Activated T-helper 17 cell treated with anti-CD3 and anti-CD28 coated beads, Interleukin-2, amount 50 U/mL, for 72 hours (primary cell): Measurements from ENCODE around the gene NOXA1. TPM values are rescaled to one million over a fixed set of nuclear protein-coding genes. Genes with fewer than 3 reads are reported as not detected.
A peak's percentile ranks its signal among the peaks of the same experiment; 100 is the strongest.
"Not testable (repeated sequence)": the region's sequence is repeated elsewhere in the genome, so short reads cannot be mapped to it uniquely, and the experiment has no call there.

ENCODE experiments used
- ATAC-seq: fragments of 150-1000 bp; cut with Tn5 transposase; replicated peaks from 2 replicates; pipeline ENCODE4 v1.10.0; 2021; ENCODE audit warnings: mild to moderate bottlenecking, moderate library complexity
- H3K27ac Mint-ChIP-seq: one replicate; pipeline ENCODE4 v1.8.0; 2022; ENCODE audit warnings: mixed read lengths
- H3K27me3 Mint-ChIP-seq: one replicate; pipeline ENCODE4 v1.8.0; 2022; ENCODE audit warnings: mixed read lengths
- H3K36me3 Mint-ChIP-seq: one replicate; pipeline ENCODE4 v1.8.0; 2022; ENCODE audit warnings: low read depth, mild to moderate bottlenecking, mixed read lengths
- H3K4me1 Mint-ChIP-seq: one replicate; pipeline ENCODE4 v1.8.0; 2022; ENCODE audit warnings: mixed read lengths
- H3K4me3 Mint-ChIP-seq: one replicate; pipeline ENCODE4 v1.8.0; 2022; ENCODE audit warnings: mild to moderate bottlenecking, mixed read lengths
- H3K9me3 Mint-ChIP-seq: one replicate; pipeline ENCODE4 v1.8.0; 2022; ENCODE audit warnings: mixed read lengths
- total RNA-seq, 2 donors: library from RNA; stranded (reverse); gene quantifications; one replicate each; pipeline ENCODE4 v1.2.3, GENCODE V29; 2022

The NOXA1 gene
- total RNA-seq, 2 donors from 2014 or later = 0.39 to 0.58 TPM

DNA sequence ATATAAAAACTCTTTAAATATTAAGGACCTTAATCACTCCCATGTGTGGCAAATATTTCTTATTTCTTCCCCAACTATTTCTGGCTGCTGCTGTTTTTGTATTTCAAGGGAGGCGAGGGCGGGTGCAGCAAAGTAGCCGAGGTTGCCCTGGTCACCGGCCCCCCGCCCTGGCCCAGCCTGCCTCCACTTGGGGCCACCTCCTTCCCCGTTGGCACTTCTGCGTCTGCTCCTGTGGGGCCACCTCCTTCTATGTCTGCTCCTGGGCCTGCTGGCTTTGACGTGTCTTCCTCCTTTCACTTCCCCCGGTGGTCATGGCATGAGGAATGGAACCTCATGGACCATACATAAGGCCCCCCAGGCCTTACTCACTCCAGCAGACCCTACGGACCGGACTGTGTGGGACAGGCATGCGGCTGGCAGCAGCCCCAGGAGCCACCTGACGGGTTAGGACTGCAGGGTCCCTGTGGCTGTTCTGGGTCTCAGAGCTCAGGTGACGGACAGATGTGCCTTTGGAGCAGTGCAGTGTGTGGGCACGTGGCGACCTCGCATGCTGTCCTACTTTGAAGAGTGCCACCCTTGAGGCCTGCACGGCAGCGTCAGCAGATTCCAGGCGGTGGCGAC, 23.8 kb downstream of the NOXA1 start:
- Mint-ChIP-seq H3K4me1 (peaks cover 11% of the 10 kb centered on the region), H3K9me3 (no peaks in the 10 kb centered on the region), H3K36me3 (no peaks in the 10 kb centered on the region), H3K27me3 (peaks cover 5% of the 10 kb centered on the region), H3K27ac (no peak overlapping the region), H3K4me3 (no peak overlapping the region)
- no peak for ATAC-seq

DNA sequence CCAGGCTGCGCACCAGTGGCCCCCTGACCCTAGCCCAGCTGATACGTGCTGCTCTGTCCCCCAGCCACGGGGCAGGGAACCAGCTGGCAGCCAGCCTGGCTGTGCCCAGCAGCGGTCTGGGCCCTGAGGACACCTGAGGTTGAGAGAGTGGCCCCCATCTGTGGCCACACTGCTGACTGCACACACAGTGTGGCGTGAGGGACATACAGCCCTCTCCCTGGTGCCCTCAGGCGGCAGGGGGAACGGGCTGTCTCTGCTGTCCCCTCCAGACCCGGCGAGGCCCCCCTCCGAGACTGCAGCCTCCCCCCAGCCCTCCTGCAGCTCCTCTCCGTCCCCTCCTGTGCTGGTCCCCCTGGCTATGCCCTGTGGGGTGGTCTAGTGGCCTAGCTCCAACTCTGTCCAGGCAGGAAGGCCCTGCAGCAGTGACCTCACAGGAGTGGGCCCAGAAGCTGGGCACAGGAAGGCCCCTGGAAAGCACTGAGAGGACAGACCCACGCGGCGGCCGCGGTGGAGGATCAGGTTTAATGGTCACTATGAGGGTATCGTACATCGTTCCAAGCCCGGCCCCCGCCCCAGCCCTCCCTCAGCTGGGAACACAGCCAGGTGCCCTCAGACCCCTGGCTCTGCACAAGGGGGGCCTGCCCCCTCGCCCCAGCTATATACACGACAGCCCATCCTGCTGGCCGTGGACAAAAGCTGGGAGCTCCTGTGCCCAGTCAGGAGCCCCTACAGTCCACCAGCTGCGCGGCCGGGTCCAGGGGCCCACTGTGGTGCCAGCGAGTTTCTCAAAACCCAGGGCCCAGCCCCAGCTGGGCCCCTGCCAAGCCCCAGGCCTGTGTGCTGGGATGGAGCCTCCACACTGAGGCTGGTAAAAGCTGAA, 24.8 kb downstream of the NOXA1 start:
- H3K4me3 Mint-ChIP-seq = no peak overlapping the region
- peaks cover 9% of the 10 kb centered on the region for H3K4me1 Mint-ChIP-seq
- H3K36me3 Mint-ChIP-seq = no peaks in the 10 kb centered on the region
- H3K27me3 Mint-ChIP-seq = peaks cover 4% of the 10 kb centered on the region
- no peak overlapping the region for H3K27ac Mint-ChIP-seq
- H3K9me3 Mint-ChIP-seq = no peaks in the 10 kb centered on the region
- ATAC-seq = no peak

DNA sequence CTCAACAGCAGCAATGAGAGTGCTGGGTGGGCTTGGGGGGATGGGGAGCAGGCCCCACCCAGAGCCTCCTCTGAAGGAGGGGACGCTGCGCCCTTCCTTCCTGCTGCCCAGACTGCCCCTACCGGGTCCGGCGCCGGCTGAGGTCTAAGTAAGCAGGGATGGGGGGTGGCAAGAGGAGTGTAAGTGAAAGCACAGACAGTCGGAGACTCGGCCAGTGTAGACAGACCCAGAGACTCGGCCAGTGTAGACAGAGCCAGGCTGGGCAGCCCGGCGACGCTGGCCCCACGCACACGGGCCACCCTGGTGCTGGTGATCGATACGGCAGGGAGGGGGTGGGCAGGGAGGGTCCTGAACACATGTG, 25.4 kb downstream of the NOXA1 start:
- H3K4me3 Mint-ChIP-seq = no peak overlapping the region
- no peaks in the 10 kb centered on the region for H3K36me3 Mint-ChIP-seq
- no peaks in the 10 kb centered on the region for H3K9me3 Mint-ChIP-seq
- ATAC-seq = no peak
- H3K27ac Mint-ChIP-seq = no peak overlapping the region
- H3K4me1 Mint-ChIP-seq = peaks cover 9% of the 10 kb centered on the region
- peaks cover 2% of the 10 kb centered on the region for H3K27me3 Mint-ChIP-seq

DNA sequence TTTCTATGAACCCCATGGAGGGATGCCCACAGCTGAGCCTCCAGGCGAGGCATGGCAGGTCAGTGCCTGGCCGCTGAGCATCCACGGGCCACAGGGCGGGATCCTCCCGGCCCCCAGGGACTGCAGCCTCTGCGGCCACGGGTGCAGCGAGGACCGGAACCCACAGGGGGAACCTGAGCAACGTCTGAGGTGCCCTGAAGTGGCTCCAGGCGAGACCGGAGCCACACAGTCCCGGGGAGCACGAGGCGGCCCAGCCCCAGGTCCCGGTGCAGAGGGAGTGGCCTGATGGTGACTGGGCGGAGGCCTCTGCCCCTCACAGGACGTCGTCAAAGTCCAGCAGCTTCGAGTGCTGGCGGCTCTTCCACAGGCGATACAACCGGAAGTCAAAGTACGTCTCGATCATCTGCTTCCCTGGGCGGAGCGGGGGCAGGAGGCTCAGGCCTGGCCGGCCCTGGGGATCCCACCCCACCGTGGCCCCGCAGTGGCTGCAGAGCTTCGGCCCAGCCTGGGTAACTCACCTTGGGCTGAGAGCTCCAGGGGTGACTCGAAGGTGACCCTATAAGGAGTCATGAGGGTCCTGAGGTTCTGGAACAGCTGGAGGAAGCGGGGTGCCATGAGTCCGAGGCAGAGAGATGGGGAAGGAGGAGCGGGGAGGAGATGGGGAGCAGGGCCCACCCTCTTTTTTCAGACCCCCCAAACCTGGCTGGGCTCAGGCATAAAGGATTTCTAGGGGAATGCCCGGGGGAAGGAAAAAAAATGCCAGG, 26.1 kb downstream of the NOXA1 start:
- Mint-ChIP-seq H3K4me1 (peaks cover 9% of the 10 kb centered on the region), H3K36me3 (no peaks in the 10 kb centered on the region), H3K9me3 (no peaks in the 10 kb centered on the region), H3K27me3 (no peaks in the 10 kb centered on the region), H3K4me3 (no peak overlapping the region), H3K27ac (no peak overlapping the region)
- no peak for ATAC-seq

DNA sequence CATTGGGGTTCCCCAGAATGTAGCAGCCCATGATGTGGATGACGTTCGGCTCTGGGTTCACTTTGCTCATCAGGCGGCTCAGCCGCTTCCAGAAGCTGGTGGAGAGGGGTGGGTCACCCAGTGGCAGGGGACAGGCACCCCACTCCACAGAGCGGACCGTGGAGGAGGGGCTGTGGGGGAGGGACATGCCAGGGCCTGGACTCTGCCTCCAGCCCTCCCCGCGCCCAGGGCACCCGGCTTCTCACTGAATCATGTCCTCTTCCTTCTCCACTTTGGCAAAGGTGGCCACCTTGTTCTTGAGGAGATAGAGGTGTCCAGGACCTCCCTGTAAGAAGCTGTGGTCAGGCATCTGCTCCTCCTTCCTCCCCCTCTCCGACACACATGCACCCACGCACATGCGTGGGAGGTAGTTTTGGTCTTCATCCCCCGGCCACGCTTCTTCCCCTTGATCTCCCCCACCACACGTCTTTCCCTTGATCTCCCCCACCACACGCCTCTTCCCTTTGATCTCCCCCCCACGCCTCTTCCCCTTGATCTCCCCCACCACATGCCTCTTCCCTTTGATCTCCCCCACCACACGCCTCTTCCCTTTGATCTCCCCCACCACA, 26.8 kb downstream of the NOXA1 start:
- Mint-ChIP-seq H3K36me3 (no peaks in the 10 kb centered on the region), H3K9me3 (no peaks in the 10 kb centered on the region), H3K4me1 (peaks cover 9% of the 10 kb centered on the region), H3K27ac (no peak overlapping the region), H3K27me3 (no peaks in the 10 kb centered on the region), H3K4me3 (no peak overlapping the region)
- no peak for ATAC-seq

DNA sequence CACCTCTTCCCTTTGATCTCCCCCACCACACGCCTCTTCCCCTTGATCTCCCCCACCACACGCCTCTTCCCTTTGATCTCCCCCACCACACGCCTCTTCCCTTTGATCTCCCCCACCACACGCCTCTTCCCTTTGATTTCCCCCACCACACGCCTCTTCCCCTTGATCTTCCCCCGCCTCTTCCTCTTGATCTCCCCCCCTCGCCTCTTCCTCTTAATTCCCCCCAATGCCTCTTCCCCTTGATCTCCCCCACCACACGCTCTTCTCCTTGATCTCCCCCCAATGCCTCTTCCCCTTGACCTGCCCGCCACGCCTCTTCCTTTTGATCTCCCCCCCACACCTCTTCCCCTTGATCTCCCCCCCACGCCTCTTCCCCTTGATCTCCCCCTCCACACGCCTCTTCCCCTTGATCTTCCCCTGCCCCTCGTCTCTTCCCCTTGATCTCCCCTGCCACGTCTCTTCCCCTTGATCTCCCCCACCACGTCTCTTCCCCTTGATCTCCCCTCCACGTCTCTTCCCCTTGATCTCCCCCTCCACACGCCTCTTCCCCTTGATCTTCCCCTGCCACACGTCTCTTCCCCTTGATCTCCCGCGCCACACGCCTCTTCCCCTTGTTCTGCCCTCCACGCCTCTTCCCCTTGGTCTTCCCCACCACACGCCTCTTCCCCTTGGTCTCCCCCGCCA, 27.5 kb downstream of the NOXA1 start:
- H3K9me3 Mint-ChIP-seq, H3K27me3 Mint-ChIP-seq, ATAC-seq, H3K36me3 Mint-ChIP-seq, H3K4me1 Mint-ChIP-seq: not testable (repeated sequence)
- H3K4me3 Mint-ChIP-seq = peak overlapping the region; percentile 10
- H3K27ac Mint-ChIP-seq = peak overlapping the region; percentile 43

DNA sequence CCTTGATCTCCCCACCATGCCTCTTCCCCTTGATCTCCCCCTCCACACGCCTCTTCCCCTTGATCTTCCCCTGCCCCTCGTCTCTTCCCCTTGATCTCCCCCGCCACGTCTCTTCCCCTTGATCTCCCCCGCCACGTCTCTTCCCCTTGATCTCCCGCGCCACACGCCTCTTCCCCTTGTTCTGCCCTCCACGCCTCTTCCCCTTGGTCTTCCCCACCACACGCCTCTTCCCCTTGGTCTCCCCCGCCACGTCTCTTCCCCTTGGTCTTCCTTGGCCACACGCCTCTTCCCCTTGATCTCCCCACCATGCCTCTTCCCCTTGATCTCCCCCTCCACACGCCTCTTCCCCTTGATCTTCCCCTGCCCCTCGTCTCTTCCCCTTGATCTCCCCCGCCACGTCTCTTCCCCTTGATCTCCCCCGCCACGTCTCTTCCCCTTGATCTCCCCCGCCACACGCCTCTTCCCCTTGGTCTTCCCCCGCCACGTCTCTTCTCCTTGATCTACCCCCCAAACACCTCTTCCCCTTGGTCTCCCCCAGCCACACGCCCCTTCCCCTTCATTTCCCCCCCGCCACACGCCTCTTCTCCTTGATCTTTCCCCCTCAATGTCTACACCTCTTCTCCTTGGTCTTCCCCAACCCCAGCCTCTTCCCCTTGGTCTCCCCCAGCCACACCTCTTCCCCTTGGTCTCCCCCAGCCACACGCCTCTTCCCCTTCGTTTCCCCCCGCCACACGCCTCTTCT, 28.2 kb downstream of the NOXA1 start:
- Mint-ChIP-seq H3K27ac (peak overlapping the region; percentile 43), H3K4me3 (peak overlapping the region; percentile 39)
- H3K27me3 Mint-ChIP-seq, ATAC-seq, H3K9me3 Mint-ChIP-seq, H3K4me1 Mint-ChIP-seq, H3K36me3 Mint-ChIP-seq: not testable (repeated sequence)

DNA sequence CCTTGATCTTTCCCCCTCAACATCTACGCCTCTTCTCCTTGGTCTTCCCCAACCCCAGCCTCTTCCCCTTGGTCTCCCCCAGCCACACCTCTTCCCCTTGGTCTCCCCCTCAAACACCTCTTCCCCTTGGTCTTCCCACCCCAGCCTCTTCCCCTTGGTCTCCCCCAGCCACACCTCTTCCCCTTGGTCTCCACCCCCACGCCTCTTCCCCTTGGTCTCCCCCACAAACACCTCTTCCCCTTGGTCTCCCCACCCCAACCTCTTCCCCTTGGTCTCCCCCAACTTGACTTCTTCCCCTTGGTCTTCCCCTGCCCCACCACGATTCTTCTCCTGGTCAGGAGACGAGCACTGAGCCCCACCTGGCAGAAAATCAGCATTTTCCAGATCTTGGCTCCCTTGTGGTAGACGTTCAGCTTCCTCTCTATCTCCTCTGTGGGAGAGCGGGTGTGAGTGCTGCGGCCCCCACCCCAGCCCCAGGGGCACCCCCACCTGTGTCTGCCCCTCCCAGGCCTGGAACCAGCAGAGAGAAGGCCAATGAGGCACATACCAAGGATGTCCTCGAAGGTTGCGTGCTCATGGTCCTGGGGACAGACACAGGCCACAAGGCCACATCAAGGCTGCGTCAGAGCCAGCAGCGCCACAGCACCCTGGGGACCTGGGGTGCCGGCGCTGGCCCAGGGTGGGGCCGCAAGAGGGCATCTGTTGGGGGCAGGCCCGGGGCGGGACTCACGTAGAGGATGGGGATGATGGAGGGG, 29.0 kb downstream of the NOXA1 start:
- no peak overlapping the region for H3K27ac Mint-ChIP-seq
- no peaks in the 10 kb centered on the region for H3K27me3 Mint-ChIP-seq

DNA sequence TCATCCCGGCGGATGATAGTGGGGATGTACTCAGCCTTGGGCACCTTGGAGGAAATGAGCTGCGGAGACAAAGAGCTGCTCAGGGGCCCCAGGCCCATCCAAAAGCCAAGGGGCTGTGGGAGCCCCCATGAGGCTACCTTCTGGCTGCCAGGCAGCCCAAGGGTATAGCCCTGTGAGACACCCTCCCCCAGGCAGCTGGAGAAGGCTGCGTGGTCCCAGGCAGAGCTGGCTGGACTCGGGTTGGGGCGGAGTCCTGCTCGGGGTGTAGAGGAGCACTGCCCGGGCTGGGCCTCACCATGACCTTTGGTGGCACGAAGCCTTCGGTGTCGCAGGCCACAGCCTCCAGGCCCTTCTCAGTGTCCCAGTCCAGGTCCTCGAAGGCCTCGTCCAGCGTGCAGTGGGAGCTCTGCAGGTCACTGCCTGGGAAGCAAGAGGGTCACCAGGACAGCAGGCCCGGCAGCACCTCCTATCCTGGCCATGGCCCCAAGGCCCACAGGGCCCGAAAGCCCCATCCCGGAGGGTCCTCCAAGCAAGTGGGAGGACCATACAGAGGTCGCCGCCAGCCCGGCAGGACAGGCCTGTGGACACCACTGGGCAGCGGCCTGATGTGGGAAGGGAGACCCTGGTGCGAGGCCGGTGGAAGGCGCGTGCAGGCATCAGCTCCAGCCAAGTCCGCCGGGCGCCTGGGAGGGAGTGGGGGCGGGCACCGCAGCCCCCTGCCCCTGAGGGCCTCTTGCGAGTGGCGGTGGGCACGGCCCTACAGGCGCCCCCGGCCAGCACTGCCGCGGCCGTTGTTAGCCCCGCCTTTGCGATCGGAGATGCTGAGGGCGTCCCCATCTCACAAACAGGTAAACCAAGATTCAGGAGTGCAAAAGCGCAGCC, 29.8 kb downstream of the NOXA1 start:
- no peak overlapping the region for H3K4me3 Mint-ChIP-seq
- H3K27me3 Mint-ChIP-seq = no peaks in the 10 kb centered on the region
- ATAC-seq = no peak
- H3K27ac Mint-ChIP-seq = no peak overlapping the region
- no peaks in the 10 kb centered on the region for H3K4me1 Mint-ChIP-seq
- H3K9me3 Mint-ChIP-seq = no peaks in the 10 kb centered on the region
- peaks cover 14% of the 10 kb centered on the region for H3K36me3 Mint-ChIP-seq

More for the DNA sequence above, 29.0 kb downstream of the NOXA1 start:
- ATAC-seq = no peak
- H3K4me1 Mint-ChIP-seq = peaks cover under 1% of the 10 kb centered on the region
- peak overlapping the region; percentile 39 for H3K4me3 Mint-ChIP-seq
- no peaks in the 10 kb centered on the region for H3K9me3 Mint-ChIP-seq
- peaks cover 14% of the 10 kb centered on the region for H3K36me3 Mint-ChIP-seq

DNA sequence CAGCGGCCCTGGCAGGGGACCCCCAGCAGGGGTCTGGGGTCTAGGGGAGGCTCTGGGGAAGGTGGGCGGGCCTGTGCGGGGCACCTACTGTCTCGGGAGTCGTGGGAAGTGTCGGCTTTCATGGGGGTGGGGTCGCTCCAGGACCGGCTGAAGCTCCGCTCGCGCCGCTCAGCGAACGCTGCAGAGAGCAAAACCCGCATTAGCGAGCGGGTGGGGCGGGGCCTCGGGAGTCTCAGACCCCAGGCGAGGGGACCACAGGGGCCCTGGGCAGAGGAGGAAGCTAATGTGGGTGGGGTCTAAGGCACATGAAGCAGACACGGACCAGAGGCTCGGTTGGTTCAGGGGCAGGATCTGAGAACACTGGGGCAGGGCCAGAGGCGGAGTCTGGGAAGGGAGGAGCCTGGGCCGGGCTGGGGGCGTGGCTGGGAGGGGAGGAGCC, 30.5 kb downstream of the NOXA1 start:
- Mint-ChIP-seq H3K27me3 (no peaks in the 10 kb centered on the region), H3K4me3 (no peak overlapping the region), H3K36me3 (peaks cover 14% of the 10 kb centered on the region), H3K9me3 (no peaks in the 10 kb centered on the region), H3K4me1 (no peaks in the 10 kb centered on the region), H3K27ac (no peak overlapping the region)
- peak; percentile 75 for ATAC-seq

DNA sequence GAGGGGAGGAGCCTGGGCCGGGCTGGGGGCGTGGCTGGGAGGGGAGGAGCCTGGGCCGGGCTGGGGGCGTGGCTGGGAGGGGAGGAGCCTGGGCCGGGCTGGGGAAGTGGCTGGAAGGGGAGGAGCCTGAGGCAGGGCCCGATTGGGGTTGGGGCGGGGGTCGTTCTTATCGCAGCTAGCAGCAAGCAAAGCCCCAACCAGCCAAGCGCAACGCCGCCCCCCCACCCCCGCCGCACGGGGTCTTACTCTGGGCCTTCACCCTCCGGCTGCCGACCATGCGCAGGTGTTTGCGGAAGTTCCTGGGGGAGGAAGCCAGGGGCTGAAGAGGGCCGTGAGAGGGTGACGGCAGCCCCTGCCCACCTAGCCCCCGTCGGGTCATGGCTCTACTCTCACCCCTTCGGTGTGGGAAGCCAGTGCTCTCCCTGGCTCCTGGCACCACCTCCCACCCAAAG, 31.0 kb downstream of the NOXA1 start:
- Mint-ChIP-seq H3K4me1 (no peaks in the 10 kb centered on the region), H3K27me3 (no peaks in the 10 kb centered on the region), H3K36me3 (peaks cover 14% of the 10 kb centered on the region), H3K4me3 (peak overlapping the region; percentile 30), H3K9me3 (no peaks in the 10 kb centered on the region), H3K27ac (no peak overlapping the region)
- peak; percentile 33 for ATAC-seq
